Midbrain (tissue), 1 donor: ENCODE data around the gene NGB.
"Not testable (repeated sequence)": the region's sequence is repeated elsewhere in the genome, so short reads cannot be mapped to it uniquely, and the experiment has no call there.

Source experiments
- DNase-seq: peaks from one replicate; lab custom pipeline; 2025; lab: John Stamatoyannopoulos, UW

The NGB gene

GRCh38 chr14:77296155-77296554, 25.1 kb upstream of the NGB start:
- DNase-seq: no peak

DNA sequence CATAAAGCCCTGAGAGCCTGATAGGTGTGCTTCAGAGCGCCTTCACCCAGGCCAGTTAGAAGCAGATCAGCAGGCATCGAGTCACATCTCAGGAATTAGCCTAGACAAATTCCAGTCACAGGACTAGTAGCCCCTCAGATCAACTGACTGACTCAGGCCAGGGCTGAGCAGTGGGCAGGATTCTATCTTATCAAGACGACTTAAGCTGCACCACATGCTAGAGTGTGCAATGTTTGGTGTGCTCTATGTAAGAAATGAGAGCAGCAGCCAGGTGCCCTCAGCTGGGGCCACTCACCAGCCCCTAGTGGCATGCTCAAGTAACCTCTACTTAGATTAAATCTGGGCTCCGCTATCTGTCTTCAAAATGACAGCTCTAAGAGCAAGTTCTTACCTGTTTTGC, 19.7 kb upstream of the NGB start:
- DNase-seq: no peak

- DNase-seq: no peak
These were observed 15.6 kb upstream of the NGB start for GRCh38 chr14:77286576-77286975.

DNA sequence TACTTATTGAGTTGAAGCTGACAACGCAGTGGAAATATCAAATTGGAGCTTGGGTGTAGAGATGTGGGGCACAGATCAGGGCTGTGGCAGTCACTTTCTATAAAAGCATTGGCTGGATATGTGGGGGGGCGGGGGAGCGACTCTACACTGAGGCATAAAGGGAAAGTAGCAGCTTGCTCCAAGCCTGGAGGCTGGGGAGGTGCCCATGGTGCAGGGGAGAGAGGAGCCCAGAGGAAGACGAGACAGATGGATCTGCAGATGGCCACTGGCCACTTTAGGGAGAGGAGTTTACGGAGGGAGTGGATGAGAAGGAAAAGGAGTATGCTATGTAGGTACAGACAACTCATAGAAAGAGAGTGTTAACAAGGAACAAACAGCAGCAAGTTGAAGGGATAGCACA, 13.5 kb upstream of the NGB start:
- no peak for DNase-seq

GRCh38 chr14:77284066-77284465, 13.1 kb upstream of the NGB start:
- no peak for DNase-seq

DNA sequence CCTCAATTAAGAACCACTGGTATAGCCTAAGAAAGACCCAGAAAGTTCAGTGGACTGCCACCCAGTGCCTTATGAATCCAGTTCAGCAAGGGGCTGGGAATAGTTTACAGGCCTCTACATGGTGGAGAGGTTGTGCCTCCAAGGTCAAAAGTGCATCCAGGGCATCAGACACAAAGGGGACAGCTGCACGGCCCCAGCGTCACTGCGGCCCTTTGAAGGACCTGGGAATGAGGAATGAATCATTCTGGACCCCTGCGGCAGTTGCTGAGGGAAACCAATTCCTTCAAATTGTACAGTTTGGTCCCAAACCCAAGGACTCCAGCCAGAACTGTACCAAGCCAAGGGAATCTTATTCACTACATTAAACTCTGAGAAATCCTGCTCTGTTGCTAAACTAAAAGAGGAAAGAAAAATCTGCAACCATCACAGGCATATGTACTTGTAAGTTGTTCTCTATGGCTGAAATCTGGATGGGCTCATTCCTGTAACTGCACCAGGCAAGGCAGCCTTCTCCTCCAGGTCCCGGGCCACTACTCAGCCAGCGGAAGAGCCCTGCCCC, 10.9 kb upstream of the NGB start:
- no peak for DNase-seq

DNA sequence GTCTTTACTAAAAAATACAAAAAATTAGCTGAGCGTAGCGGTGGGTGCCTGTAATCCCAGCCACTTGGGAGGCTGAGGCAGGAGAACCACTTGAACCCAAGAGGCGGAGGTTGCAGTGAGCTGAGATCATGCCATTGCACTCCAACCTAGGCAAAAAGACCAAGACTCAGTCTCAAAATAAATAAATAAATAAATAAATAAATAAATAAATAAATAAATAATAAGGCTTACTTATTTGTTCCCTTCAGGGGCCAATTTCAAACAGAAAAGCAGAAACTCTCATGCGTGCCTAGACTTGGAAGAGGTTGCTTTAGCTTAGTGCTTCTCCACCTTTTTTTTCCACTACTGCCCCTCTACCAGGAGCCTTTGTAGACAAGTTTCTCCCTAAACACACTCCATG, 9.9 kb upstream of the NGB start:
- DNase-seq: not testable (repeated sequence)

GRCh38 chr14:77279719-77280118, 8.7 kb upstream of the NGB start:
- DNase-seq: no peak

GRCh38 chr14:77278461-77279230, 7.6 kb upstream of the NGB start:
- no peak for DNase-seq

- DNase-seq: no peak
These were observed 6.0 kb upstream of the NGB start for GRCh38 chr14:77276959-77277358.

DNA sequence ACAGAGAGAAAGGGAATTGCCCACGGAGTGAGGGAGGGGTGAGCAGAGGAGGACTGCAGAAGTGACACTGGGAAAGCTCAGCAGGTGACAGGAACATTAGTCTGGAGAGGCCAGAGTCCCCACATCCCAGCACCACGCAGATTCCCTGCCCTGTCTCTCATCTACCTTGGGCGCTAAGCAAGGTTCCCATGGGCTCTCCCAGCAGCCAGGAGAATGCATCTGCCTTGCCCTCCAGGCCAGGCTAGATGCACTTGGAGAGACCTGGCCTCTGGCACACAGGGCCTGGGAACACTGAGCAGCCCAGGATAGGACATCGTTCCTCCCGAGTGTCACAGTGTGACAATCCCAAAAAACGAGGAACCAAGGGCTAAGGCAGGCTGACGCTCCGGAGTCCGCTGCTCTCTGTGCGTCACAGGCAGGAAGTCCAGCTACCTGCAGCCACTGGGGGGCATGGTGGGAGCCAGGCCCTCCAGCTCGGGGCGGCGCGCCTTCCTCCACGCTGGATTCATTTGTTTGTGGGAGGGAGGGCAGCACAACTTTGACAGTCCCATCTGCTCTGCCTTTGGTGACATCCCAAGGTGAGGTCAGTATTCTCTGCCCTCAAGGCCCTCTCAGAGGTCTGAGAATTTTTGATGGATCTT, 5.4 kb upstream of the NGB start:
- DNase-seq: no peak

DNA sequence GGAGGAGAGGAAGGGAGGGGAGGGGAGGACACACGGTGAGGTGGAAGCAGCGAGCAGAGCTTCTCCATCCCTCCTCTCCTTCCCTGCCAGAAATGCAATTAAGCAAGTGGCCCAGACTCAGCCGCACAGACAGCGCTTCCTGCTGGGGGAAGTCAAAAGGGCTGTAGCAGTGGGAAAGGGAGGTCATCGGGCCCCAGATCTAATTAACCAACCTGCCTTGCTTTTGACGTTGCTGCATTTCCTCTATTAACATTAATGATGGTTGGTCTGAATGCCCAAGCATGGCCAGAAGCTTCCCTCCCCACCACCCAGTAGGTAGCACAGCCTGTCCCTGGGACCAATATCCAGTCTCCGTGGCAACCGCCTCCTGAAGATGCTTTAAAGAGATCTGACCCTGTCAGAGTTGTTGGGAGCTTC, 4.6 kb upstream of the NGB start:
- no peak for DNase-seq

GRCh38 chr14:77275041-77275580, 4.1 kb upstream of the NGB start:
- DNase-seq: no peak

- no peak for DNase-seq
These were observed 2.8 kb upstream of the NGB start for GRCh38 chr14:77273796-77274195.

DNA sequence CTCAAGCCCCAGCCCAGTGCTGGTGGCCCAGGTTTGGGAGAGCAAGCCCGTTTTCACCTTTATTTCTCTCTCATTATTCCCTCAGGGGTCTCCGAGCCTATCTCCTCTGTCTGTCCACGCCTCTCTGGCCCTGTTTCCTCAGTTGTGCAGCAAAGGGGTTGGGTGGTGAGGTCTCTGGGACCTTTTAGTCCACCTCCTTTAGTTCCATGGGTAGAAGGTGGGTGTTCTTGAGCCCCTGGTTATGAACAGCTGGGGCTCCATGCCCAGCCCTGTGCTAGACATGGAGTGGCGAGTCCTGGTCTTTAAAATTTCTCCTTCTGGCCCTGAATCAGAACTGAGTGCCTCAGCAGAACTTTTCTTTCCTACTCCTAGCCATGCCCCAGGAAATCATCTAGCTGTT, 1.3 kb upstream of the NGB start:
- no peak for DNase-seq

- no peak for DNase-seq
These were observed 469 bp downstream of the NGB start for GRCh38 chr14:77270361-77271112.

DNA sequence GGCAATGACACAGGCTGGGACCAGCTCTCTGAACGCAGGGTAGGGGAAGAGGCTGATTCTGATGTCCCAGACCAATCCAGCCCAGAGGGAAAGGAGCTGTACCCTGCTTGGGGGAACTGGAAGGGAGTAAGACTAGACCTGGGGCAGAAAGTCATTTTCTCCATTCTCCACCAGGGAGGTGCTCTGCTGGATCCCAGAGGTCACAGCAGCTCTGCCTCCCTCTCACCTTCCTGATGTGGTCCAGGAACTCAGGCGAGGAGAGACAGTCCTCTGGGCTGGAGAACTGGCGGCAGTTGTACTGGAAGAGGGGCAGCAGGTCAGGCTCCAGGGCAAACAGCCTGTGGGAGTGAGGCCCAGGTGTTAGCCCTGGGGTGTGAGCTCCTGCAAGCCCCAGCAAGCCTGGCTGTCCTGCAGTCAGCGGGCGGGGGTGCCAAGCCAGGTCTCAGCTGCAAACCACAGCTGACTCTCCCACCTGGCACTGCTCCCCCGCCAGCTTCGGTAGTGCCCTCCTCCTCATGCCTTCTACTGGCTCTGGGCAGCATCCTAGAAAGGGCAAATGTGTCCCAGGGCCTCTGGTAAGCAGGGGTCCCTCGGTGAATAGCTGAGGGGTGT, 1.9 kb downstream of the NGB start:
- no peak for DNase-seq

GRCh38 chr14:77267937-77268699, 2.9 kb downstream of the NGB start:
- no peak for DNase-seq

- DNase-seq: no peak
These were observed 4.7 kb downstream of the NGB start for GRCh38 chr14:77266336-77266735.

GRCh38 chr14:77265561-77266335, 5.3 kb downstream of the NGB start:
- no peak for DNase-seq

DNA sequence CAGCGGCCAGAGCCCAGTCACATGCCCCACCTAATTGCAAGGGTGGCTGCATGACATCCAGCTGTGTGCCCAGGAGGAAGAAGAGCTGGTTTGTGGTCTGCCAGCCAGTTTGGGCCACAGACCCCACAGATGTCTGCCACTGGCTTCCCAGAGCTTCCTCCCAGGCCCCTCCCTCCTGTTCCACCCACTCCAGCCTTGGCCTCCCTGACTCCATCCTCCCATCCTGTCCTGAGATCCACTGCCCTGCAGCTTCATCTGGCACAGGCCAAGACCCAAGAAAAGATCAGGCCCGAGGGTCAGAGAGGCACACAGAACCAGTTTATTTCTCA, 5.9 kb downstream of the NGB start:
- no peak for DNase-seq
